Natural killer cell (primary cell): ENCODE data around the gene CPNE4. TPM values are rescaled to one million over a fixed set of nuclear protein-coding genes. Genes with fewer than 3 reads are reported as not detected.
A peak's percentile ranks its signal among the peaks of the same experiment; 100 is the strongest.

Source experiments
- ATAC-seq, 3 donors: fragments of 150-1000 bp in 2 of 3; fragments of 200-7000 bp in 1 of 3; cut with Tn5 transposase; 1 replicate in 1 of 3; 2 replicates in 2 of 3; pipeline ENCODE4 v1.10.0; 2021; ENCODE audit warnings: mild to moderate bottlenecking in 2 of 3, moderate library complexity in 2 of 3
- DNase-seq, 2 donors: peaks; one replicate each; pipeline versions ENCODE4 v3.0.0 to v3.0.0-alpha.2; 2013 to 2021; ENCODE audit warnings: mixed read lengths in 1 of 2
- H3K27ac ChIP-seq: one replicate; pipeline ENCODE4 v1.5.1; 2013; ENCODE audit warnings: mild to moderate bottlenecking, low read length
- H3K27me3 ChIP-seq: one replicate; pipeline ENCODE4 v1.6.1; 2013; ENCODE audit warnings: low read length; ENCODE audit not compliant: control insufficient read depth, insufficient read depth
- H3K36me3 ChIP-seq: one replicate; pipeline ENCODE4 v1.6.1; 2013; ENCODE audit warnings: low read length; ENCODE audit not compliant: control insufficient read depth, insufficient read depth
- H3K4me1 ChIP-seq: one replicate; pipeline ENCODE4 v1.6.1; 2013; ENCODE audit warnings: low read length; ENCODE audit not compliant: control insufficient read depth, insufficient read depth
- H3K4me3 ChIP-seq: one replicate; pipeline ENCODE4 v1.5.1; 2013; ENCODE audit warnings: low read length
- H3K9me3 ChIP-seq: one replicate; pipeline ENCODE4 v1.6.1; 2013; ENCODE audit warnings: low read length; ENCODE audit not compliant: control insufficient read depth, insufficient read depth
- H3K27ac Mint-ChIP-seq, 2 donors: one replicate each; pipeline ENCODE4 v1.8.0; 2022; ENCODE audit warnings: mild to moderate bottlenecking in 2 of 2, mixed read lengths in 2 of 2, moderate library complexity in 1 of 2
- H3K27me3 Mint-ChIP-seq, 2 donors: one replicate each; pipeline ENCODE4 v1.8.0; 2022; ENCODE audit warnings: low read depth in 2 of 2, mixed read lengths in 2 of 2
- H3K36me3 Mint-ChIP-seq: one replicate; pipeline ENCODE4 v1.8.0; 2022; ENCODE audit warnings: mixed read lengths
- H3K4me1 Mint-ChIP-seq, 2 donors: one replicate each; pipeline ENCODE4 v1.8.0; 2022; ENCODE audit warnings: mixed read lengths in 2 of 2
- H3K4me3 Mint-ChIP-seq: one replicate; pipeline ENCODE4 v1.8.0; 2022; ENCODE audit warnings: mild to moderate bottlenecking, moderate library complexity, mixed read lengths
- H3K9me3 Mint-ChIP-seq, 2 donors: one replicate each; pipeline ENCODE4 v1.8.0; 2022; ENCODE audit warnings: mixed read lengths in 2 of 2
- WGBS: methylation state at CpG from one replicate; pipeline ENCODE4 v1.1.7; 2013; ENCODE audit warnings: missing lambda C conversion rate; ENCODE audit not compliant: insufficient coverage; 5-methylcytosine and 5-hydroxymethylcytosine counted together
- intact Hi-C: fragments of 100-400 bp; cut with micrococcal nuclease; formaldehyde crosslinking; loops from one replicate; pipeline ENCODE4 v1.14.2; 2022
- total RNA-seq, 4 donors: library from RNA; stranded (reverse); fragments of 120-200 nt in 1 of 4; gene quantifications; one replicate each; pipeline versions ENCODE4 v1.2.3 to v1.2.4, GENCODE V29; 2013 to 2022
- TF ChIP-seq, protein P1 (sequence below): fragments of 200-600 bp; IDR thresholded peaks from one replicate; pipeline ENCODE4 v1.8.0; 2022; ENCODE audit warnings: antibody characterized with exemption

Gene CPNE4
- total RNA-seq, 3 donors from 2014 or later (not counting 1 experiment from before 2014, with no cell fraction given), result not detected

DNA sequence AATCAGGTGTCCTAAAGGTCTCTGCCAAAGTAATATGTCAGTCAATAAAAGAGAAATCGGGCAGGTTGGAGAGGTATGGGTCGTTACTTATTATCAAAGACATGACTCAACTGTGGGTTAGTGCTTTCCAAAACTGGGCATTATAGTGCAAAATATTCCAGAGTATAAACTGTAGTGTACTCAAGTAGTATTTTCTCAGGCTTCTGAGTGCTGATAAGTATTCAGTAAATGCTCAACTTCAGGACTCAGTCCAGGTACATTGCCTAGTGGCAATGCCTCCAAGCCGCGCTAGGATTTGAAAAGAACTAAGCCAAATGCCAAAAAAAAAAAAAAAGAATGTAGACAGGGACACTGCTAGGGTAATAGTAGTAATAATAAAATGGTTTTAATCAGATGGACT, 233.2 kb downstream of the CPNE4 start:
- TF ChIP-seq, protein P1, sequence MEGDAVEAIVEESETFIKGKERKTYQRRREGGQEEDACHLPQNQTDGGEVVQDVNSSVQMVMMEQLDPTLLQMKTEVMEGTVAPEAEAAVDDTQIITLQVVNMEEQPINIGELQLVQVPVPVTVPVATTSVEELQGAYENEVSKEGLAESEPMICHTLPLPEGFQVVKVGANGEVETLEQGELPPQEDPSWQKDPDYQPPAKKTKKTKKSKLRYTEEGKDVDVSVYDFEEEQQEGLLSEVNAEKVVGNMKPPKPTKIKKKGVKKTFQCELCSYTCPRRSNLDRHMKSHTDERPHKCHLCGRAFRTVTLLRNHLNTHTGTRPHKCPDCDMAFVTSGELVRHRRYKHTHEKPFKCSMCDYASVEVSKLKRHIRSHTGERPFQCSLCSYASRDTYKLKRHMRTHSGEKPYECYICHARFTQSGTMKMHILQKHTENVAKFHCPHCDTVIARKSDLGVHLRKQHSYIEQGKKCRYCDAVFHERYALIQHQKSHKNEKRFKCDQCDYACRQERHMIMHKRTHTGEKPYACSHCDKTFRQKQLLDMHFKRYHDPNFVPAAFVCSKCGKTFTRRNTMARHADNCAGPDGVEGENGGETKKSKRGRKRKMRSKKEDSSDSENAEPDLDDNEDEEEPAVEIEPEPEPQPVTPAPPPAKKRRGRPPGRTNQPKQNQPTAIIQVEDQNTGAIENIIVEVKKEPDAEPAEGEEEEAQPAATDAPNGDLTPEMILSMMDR, result no peak
- Histone ChIP-seq H3K4me1 (no peaks in the 10 kb centered on the region), H3K27me3 (no peaks in the 10 kb centered on the region), H3K36me3 (no peaks in the 10 kb centered on the region), H3K27ac (no peak overlapping the region), H3K9me3 (no peaks in the 10 kb centered on the region), H3K4me3 (no peak overlapping the region)
- no peaks in the 10 kb centered on the region for H3K9me3 Mint-ChIP-seq
- H3K36me3 Mint-ChIP-seq, result no peaks in the 10 kb centered on the region
- no peak for DNase-seq
- H3K27me3 Mint-ChIP-seq, result no peaks in the 10 kb centered on the region
- WGBS, result 95% methylated on average over 4 of the region's 4 CpGs
- H3K4me1 Mint-ChIP-seq, result no peaks in the 10 kb centered on the region
- intact Hi-C loops, result no loop called here
- H3K27ac Mint-ChIP-seq, result no peak overlapping the region
- H3K4me3 Mint-ChIP-seq, result no peak overlapping the region
- ATAC-seq, result no peak

DNA sequence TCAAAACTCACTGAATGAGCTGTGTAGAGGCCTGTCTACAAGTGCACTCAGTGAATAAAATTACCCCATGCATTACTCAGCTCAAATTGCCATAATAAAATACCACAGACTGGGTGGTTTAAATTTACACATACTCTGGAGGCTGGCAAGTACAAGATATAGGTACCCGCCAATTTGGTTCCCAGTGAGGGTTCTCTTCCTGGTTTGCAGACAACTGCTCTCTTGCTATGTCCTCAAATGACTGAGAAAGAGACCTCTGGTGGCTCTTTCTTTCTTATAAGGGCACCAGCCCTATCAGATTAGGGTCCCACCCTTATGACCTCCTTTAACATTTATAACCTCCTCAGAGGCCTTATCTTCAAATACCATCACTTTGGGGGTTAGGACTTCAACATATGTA, 237.0 kb downstream of the CPNE4 start:
- Histone ChIP-seq H3K27ac (no peak overlapping the region), H3K27me3 (no peaks in the 10 kb centered on the region), H3K9me3 (no peaks in the 10 kb centered on the region), H3K4me1 (peaks cover 4% of the 10 kb centered on the region), H3K36me3 (no peaks in the 10 kb centered on the region), H3K4me3 (no peak overlapping the region)
- H3K4me1 Mint-ChIP-seq, result peaks cover 13 to 17% of the 10 kb centered on the region in 2 donors
- TF ChIP-seq, protein P1, result no peak
- no peak overlapping the region for H3K27ac Mint-ChIP-seq
- 75% methylated on average over 1 of the region's 1 CpG for WGBS
- H3K27me3 Mint-ChIP-seq, result peaks cover 4 to 20% of the 10 kb centered on the region in 2 donors
- ATAC-seq (no peak), DNase-seq (no peak)
- H3K9me3 Mint-ChIP-seq, result no peaks in the 10 kb centered on the region
- no peaks in the 10 kb centered on the region for H3K36me3 Mint-ChIP-seq
- H3K4me3 Mint-ChIP-seq, result no peak overlapping the region
- intact Hi-C loops, result no loop called here

DNA sequence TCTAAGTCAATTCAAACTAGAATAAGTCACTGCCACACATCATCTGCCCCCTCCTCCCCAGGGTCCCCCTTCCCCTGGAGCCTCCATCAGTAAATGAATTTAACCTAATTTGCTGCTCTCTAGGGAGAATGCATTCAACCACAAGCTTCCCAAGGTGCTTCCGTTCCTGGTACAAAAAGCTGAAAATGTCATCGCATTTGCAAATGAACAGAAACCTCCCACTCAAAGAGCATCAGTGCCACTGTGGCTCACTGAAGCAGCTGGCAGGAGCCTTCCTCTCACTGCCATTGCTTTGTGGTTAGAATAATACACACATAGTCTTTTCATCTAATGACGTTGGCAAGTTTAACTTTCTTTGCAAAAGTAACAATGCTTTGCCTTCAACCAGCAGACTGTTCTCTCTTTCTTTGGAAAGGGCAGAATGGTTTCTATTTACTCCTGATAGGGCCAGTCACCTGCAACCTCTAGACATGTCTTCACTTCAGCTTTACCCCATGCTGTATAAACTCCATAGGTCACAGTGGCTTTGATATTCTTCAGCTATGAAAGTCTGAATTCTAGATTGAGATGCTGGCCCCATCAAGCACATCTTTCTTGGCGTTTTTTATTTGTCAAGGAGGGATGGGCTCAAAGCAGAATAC, 238.1 kb downstream of the CPNE4 start:
- H3K27ac Mint-ChIP-seq, result no peak overlapping the region
- ATAC-seq (no peak), DNase-seq (peak in 1 of 2 donors; percentile 2)
- H3K36me3 ChIP-seq, result no peaks in the 10 kb centered on the region
- peaks cover 4 to 20% of the 10 kb centered on the region in 2 donors for H3K27me3 Mint-ChIP-seq
- WGBS, result 0% methylated on average over 3 of the region's 4 CpGs
- H3K36me3 Mint-ChIP-seq, result no peaks in the 10 kb centered on the region
- no peak overlapping the region for H3K27ac ChIP-seq
- no peaks in the 10 kb centered on the region for H3K27me3 ChIP-seq
- intact Hi-C loops, result no loop called here
- H3K4me3 ChIP-seq, result no peak overlapping the region
- TF ChIP-seq, protein P1, result no peak
- no peaks in the 10 kb centered on the region for H3K9me3 Mint-ChIP-seq
- no peak overlapping the region for H3K4me3 Mint-ChIP-seq
- H3K4me1 ChIP-seq, result peaks cover 4% of the 10 kb centered on the region
- peaks cover 13 to 17% of the 10 kb centered on the region in 2 donors for H3K4me1 Mint-ChIP-seq
- H3K9me3 ChIP-seq, result no peaks in the 10 kb centered on the region

DNA sequence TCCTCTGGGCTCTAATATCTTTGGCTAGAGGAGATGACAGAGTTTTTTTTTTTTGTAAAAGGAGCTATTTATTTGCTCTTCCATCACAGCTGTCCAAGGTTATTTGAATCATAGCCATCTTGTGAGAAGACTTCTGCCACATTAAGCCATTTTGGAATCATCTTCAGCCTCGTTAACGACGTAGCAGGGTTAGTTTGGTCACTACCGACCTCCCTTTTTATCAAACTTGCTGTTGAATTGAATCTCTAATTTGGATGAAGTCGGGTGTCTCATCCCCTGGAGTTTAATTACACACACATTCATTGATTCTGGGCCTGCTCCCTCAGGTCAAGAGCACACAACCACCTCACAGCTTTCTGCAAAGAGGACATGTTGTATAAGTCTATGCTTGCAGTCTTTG, 238.7 kb downstream of the CPNE4 start:
- H3K4me3 Mint-ChIP-seq, result no peak overlapping the region
- Histone ChIP-seq H3K27ac (no peak overlapping the region), H3K4me3 (no peak overlapping the region), H3K27me3 (no peaks in the 10 kb centered on the region), H3K9me3 (no peaks in the 10 kb centered on the region), H3K36me3 (no peaks in the 10 kb centered on the region), H3K4me1 (peaks cover 4% of the 10 kb centered on the region)
- intact Hi-C loops, result no loop called here
- H3K36me3 Mint-ChIP-seq, result no peaks in the 10 kb centered on the region
- TF ChIP-seq, protein P1, result no peak
- 81% methylated on average over 5 of the region's 5 CpGs for WGBS
- peaks cover 4 to 20% of the 10 kb centered on the region in 2 donors for H3K27me3 Mint-ChIP-seq
- no peak for DNase-seq
- H3K4me1 Mint-ChIP-seq, result peaks cover 13 to 17% of the 10 kb centered on the region in 2 donors
- no peak overlapping the region for H3K27ac Mint-ChIP-seq
- H3K9me3 Mint-ChIP-seq, result no peaks in the 10 kb centered on the region
- no peak for ATAC-seq
